NB4 (cell line): ENCODE results near the gene MME.

ENCODE experiments used
- CTCF ChIP-seq: IDR thresholded peaks from one replicate; pipeline ENCODE4 v1.5.1; 2012; ENCODE audit warnings: low read depth, low read length
- MAX ChIP-seq: IDR thresholded peaks from 2 replicates; pipeline ENCODE4 v1.6.1; 2011; ENCODE audit warnings: low read depth, low read length
- MYC ChIP-seq: IDR thresholded peaks from 2 replicates; pipeline ENCODE4 v1.6.1; 2011; ENCODE audit warnings: low read depth, low read length
- POLR2A ChIP-seq: IDR thresholded peaks from 2 replicates; pipeline ENCODE4 v1.6.1; 2011; ENCODE audit warnings: mild to moderate bottlenecking; ENCODE audit not compliant: insufficient read length; ENCODE audit errors: extremely low read depth

DNA sequence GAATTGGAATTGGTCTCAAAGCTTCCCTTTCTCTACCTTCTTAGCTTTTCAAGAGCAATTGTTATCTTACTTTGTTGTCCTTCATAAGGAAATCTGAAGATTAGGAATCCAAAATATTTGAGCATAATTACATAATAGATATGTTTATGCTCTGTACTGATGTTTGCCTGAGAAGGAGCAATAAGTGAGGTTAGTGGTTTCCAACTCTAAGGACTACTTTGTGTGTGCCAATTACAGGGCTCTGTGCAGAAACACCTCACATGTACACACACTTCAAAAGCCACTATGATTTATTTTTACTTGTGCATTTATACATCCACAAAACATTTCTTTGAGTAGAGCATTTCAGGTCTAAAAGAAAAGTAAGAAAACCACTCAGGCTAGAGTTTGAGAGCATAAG, 49.9 kb downstream of the MME start:
- TF ChIP-seq CTCF (no peak), POLR2A (no peak), MYC (no peak), MAX (no peak)
